ENCODE data around the gene CLIC4.

GRCh38 chr1:24696041-24696755 is 49.0 kb upstream of the CLIC4 start:
- TF ChIP-seq CTCF (IDR thresholded peaks at IDR 0.05) (no peak), EZH2 (IDR thresholded peaks at IDR 0.05; ENCODE audit: borderline replicate concordance, insufficient read depth, low read depth, low read length, poor library complexity, severe bottlenecking) (no peak)

All from B cell (primary cell).